Lung microvascular endothelial cell (primary cell): ENCODE results near the gene PDCD4. TPM values are rescaled to one million over a fixed set of nuclear protein-coding genes. Genes with fewer than 3 reads are reported as not detected.

Source experiments
- DNase-seq, 2 donors: peaks; one replicate each; pipeline versions ENCODE4 v3.0.0 to v3.0.0-alpha.2; 2010; ENCODE audit warnings: low read depth in 2 of 2
- total RNA-seq: library from RNA; depleted of rRNA; stranded (reverse); fragments of >200 nt; gene quantifications from 2 replicates; pipeline ENCODE4 v1.2.1, GENCODE V29; 2014

Gene PDCD4
- total RNA-seq, 1 donor from 2014 or later, result 172 TPM

- DNase-seq, result peak; percentile 100
Observed at GRCh38 chr10:110918643-110919348, 47.1 kb downstream of the PDCD4 start, which contains the start of gene BBIP1. BBIP1 (minus strand) TSS chr10:110919180; CDS start chr10:110918157, 1,023 bp downstream.

GRCh38 chr10:110919349-110919931 is 47.7 kb downstream of the PDCD4 start, which contains the start of gene SHOC2:
SHOC2 (plus strand) TSS chr10:110919604; CDS start chr10:110964359, 44,755 bp downstream.
- no peak for DNase-seq

- peak; percentile 37 to 42 for DNase-seq
Observed at GRCh38 chr10:110919971-110920881, 48.5 kb downstream of the PDCD4 start.

- DNase-seq, result peak; percentile 7 to 12
Observed at GRCh38 chr10:110923856-110924493, 52.2 kb downstream of the PDCD4 start.

GRCh38 chr10:110927461-110927860 is 55.7 kb downstream of the PDCD4 start:
- no peak for DNase-seq

GRCh38 chr10:110931769-110932381 is 60.1 kb downstream of the PDCD4 start:
- DNase-seq, result no peak

GRCh38 chr10:110932505-110933180 is 60.9 kb downstream of the PDCD4 start:
- no peak for DNase-seq

GRCh38 chr10:110936757-110937156 is 65.0 kb downstream of the PDCD4 start:
- no peak for DNase-seq

- no peak for DNase-seq
Observed at GRCh38 chr10:110939419-110939818, 67.7 kb downstream of the PDCD4 start.

GRCh38 chr10:110944792-110945396 is 73.2 kb downstream of the PDCD4 start:
- DNase-seq, result no peak

- no peak for DNase-seq
Observed at GRCh38 chr10:110946496-110946895, 74.8 kb downstream of the PDCD4 start.

GRCh38 chr10:110947061-110947595 is 75.4 kb downstream of the PDCD4 start:
- DNase-seq, result no peak

Other genes starting within 250 kb of the PDCD4 start
- gene RBM20, start 227.6 kb upstream of the PDCD4 start, total RNA-seq, result 0.22 and 2.0 TPM in 2 replicates
- gene BBIP1, start 47.3 kb downstream of the PDCD4 start, total RNA-seq, result 15.3 and 17.9 TPM in 2 replicates
- gene SHOC2, start 47.7 kb downstream of the PDCD4 start, total RNA-seq, result 34.4 and 56.3 TPM in 2 replicates
- gene ADRA2A, start 205.1 kb downstream of the PDCD4 start, total RNA-seq, result under 0.01 TPM in 2 replicates